ENCODE measurements around the gene HIPK4. TPM values are rescaled to one million over a fixed set of nuclear protein-coding genes. Genes with fewer than 3 reads are reported as not detected.
"Not testable (repeated sequence)": the region's sequence is repeated elsewhere in the genome, so short reads cannot be mapped to it uniquely, and the experiment has no call there.

HIPK4 gene
- total RNA-seq, 1 donor from 2014 or later: not detected

GRCh38 chr19:40412866-40413265 is 22.9 kb upstream of the HIPK4 start:
- DNase-seq (ENCODE audit: low spot score): no peak
- Mint-ChIP-seq H3K9me3 (no peaks in the 10 kb centered on the region), H3K27ac (no peak overlapping the region), H3K4me3 (no peak overlapping the region), H3K4me1 (ENCODE audit: low read depth) (peaks cover 14% of the 10 kb centered on the region), H3K27me3 (ENCODE audit: insufficient read depth) (peaks cover 3% of the 10 kb centered on the region), H3K36me3 (ENCODE audit: low read depth) (no peaks in the 10 kb centered on the region)
- intact Hi-C loops (cut with micrococcal nuclease): no loop called here

- H3K4me1 Mint-ChIP-seq (ENCODE audit: low read depth): peaks cover 11% of the 10 kb centered on the region
- peaks cover 3% of the 10 kb centered on the region for H3K27me3 Mint-ChIP-seq (ENCODE audit: insufficient read depth)
- no peak overlapping the region for H3K4me3 Mint-ChIP-seq
- no peaks in the 10 kb centered on the region for H3K9me3 Mint-ChIP-seq
- no peak for DNase-seq (ENCODE audit: low spot score)
- intact Hi-C loops (cut with micrococcal nuclease): no loop called here
- H3K36me3 Mint-ChIP-seq (ENCODE audit: low read depth): no peaks in the 10 kb centered on the region
- H3K27ac Mint-ChIP-seq: no peak overlapping the region
Observed at GRCh38 chr19:40411958-40412499, 22.0 kb upstream of the HIPK4 start.

DNA sequence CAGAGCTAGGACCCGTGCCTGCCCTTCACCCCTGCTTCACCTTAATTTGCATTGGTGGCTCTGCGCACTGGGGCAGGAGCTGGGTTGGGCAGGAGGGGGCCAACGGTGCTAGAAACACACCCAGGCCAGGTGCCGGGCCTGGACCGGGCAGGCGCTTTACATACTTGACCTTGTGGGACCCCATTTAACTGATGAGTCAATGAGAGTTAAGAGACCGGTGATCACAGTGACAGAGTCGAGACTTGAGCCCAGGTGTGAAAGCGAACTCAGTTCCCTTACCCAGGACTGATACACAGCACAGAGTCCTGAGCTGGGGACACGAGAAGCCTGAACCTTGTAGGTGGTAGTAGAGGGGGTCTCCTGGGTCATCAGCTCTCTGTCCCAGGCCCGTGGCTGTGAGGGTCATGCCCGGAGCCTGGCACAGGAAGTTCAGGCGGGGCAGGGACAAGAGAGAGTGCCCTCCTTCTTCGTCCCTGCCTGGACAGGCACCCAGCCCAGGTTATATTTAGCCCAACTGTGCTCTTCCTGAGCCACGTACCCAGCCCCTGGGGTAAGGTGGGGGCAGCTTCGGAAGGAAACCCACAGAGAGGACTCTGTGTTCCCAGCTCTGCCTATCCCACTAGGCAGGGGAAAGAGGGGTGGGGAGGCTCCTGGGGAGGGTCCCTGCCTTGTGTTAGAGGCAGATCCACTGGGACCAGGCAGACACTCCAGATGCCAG is 21.3 kb upstream of the HIPK4 start:
- intact Hi-C loops (cut with micrococcal nuclease): no loop called here
- H3K27me3 Mint-ChIP-seq (ENCODE audit: insufficient read depth): peaks cover 3% of the 10 kb centered on the region
- no peaks in the 10 kb centered on the region for H3K9me3 Mint-ChIP-seq
- no peaks in the 10 kb centered on the region for H3K36me3 Mint-ChIP-seq (ENCODE audit: low read depth)
- no peak for DNase-seq (ENCODE audit: low spot score)
- H3K4me1 Mint-ChIP-seq (ENCODE audit: low read depth): peaks cover 7% of the 10 kb centered on the region
- no peak overlapping the region for H3K27ac Mint-ChIP-seq
- no peak overlapping the region for H3K4me3 Mint-ChIP-seq

GRCh38 chr19:40410030-40410389 is 20.0 kb upstream of the HIPK4 start:
- Mint-ChIP-seq H3K9me3 (no peaks in the 10 kb centered on the region), H3K4me1 (ENCODE audit: low read depth) (no peaks in the 10 kb centered on the region), H3K4me3 (no peak overlapping the region), H3K36me3 (ENCODE audit: low read depth) (no peaks in the 10 kb centered on the region), H3K27me3 (ENCODE audit: insufficient read depth) (peaks cover 3% of the 10 kb centered on the region), H3K27ac (no peak overlapping the region)
- DNase-seq (ENCODE audit: low spot score): no peak
- intact Hi-C loops (cut with micrococcal nuclease): no loop called here

- H3K4me1 Mint-ChIP-seq (ENCODE audit: low read depth); H3K27ac Mint-ChIP-seq; H3K9me3 Mint-ChIP-seq; DNase-seq (ENCODE audit: low spot score); H3K27me3 Mint-ChIP-seq (ENCODE audit: insufficient read depth); H3K4me3 Mint-ChIP-seq; H3K36me3 Mint-ChIP-seq (ENCODE audit: low read depth); intact Hi-C loops (cut with micrococcal nuclease): not testable (repeated sequence)
Observed at GRCh38 chr19:40408598-40408925, 18.6 kb upstream of the HIPK4 start.

GRCh38 chr19:40407714-40408597 is 18.0 kb upstream of the HIPK4 start:
- Mint-ChIP-seq H3K4me3 (no peak overlapping the region), H3K9me3 (no peaks in the 10 kb centered on the region), H3K27ac (no peak overlapping the region), H3K27me3 (ENCODE audit: insufficient read depth) (no peaks in the 10 kb centered on the region), H3K36me3 (ENCODE audit: low read depth) (no peaks in the 10 kb centered on the region), H3K4me1 (ENCODE audit: low read depth) (peaks cover 10% of the 10 kb centered on the region)
- intact Hi-C loops (cut with micrococcal nuclease): no loop called here
- no peak for DNase-seq (ENCODE audit: low spot score)

- Mint-ChIP-seq H3K27me3 (ENCODE audit: insufficient read depth) (peaks cover 7% of the 10 kb centered on the region), H3K27ac (peak overlapping the region; percentile 72), H3K4me3 (peak overlapping the region; percentile 83), H3K9me3 (no peaks in the 10 kb centered on the region), H3K4me1 (ENCODE audit: low read depth) (peaks cover 21% of the 10 kb centered on the region), H3K36me3 (ENCODE audit: low read depth) (no peaks in the 10 kb centered on the region)
- intact Hi-C loops (cut with micrococcal nuclease): loop anchor here (1.0 to 5.0 kb wide), 5 partner anchors 18 to 347 kb away; partner anchors contain the start of genes ACTMAP, AKT2, C19orf47 and PLD3
- peak; percentile 80 for DNase-seq (ENCODE audit: low spot score)
Observed at GRCh38 chr19:40403262-40403984, 13.4 kb upstream of the HIPK4 start.

DNA sequence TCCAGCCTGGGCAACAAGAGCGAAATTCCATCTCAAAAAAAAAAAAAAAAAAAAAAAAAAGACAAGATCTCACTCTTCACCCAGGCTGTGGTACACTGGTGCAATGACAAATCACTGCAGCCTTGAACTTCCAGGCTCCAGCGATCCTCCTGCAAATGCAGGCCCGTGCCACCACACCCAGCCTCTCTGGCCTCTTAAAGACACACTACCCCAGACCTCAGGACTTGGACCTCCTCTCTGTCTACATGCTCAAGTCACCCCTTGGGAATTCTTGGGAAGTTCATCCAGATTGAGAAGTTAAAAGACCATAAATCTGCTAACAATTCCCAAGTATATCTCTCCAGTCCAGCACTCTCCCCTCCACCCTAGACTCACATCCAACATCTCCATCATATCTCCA is 10.6 kb upstream of the HIPK4 start:
- Mint-ChIP-seq H3K27me3 (ENCODE audit: insufficient read depth) (peaks cover 7% of the 10 kb centered on the region), H3K4me1 (ENCODE audit: low read depth) (peaks cover 21% of the 10 kb centered on the region)
- intact Hi-C loops (cut with micrococcal nuclease): loop anchor here (5.0 kb wide), 2 partner anchors 93 to 113 kb away; partner anchors contain the start of gene AKT2

DNA sequence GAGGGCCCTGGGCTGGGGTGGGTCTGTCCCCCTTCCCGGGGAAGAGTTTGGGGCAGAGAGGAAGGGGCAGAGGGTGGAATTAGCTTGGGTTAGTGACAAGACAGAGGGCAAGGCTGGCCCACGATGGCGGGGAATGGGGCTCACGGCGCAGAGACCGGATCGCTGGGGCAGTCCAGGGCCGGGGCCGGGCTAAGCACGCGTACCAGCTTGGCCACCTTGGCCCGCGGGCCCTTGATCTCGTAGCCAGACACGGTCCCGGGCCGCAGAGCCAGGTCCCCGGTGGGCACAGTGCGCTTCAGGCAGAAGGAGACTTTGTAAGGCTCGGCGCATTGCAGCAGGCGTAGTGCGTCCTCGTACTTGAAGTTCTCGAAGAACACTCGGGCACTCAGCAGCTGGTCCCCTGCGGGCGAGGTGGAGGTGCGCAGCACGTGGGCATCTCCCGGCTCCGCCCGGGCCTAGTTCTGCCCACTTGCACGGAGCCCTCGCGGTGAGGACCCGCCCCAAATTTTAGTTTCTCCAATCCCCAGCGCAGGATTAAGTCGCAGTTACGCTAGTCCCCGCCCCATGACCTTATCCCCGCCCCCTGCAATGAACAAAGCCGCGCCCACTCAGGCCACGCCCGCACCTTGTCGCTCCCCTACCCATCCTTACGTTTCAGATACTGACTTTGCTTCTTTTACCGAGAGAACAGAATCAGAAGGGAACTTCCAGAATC is 8.6 kb upstream of the HIPK4 start:
- peak; percentile 47 for DNase-seq (ENCODE audit: low spot score)
- peaks cover 7% of the 10 kb centered on the region for H3K27me3 Mint-ChIP-seq (ENCODE audit: insufficient read depth)
- no peaks in the 10 kb centered on the region for H3K36me3 Mint-ChIP-seq (ENCODE audit: low read depth)
- H3K9me3 Mint-ChIP-seq: no peaks in the 10 kb centered on the region
- H3K27ac Mint-ChIP-seq: no peak overlapping the region
- peaks cover 18% of the 10 kb centered on the region for H3K4me1 Mint-ChIP-seq (ENCODE audit: low read depth)
- intact Hi-C loops (cut with micrococcal nuclease): no loop called here
- H3K4me3 Mint-ChIP-seq: no peak overlapping the region

More for the DNA sequence above, 10.6 kb upstream of the HIPK4 start:
- H3K36me3 Mint-ChIP-seq (ENCODE audit: low read depth): no peaks in the 10 kb centered on the region
- no peak for DNase-seq (ENCODE audit: low spot score)
- H3K4me3 Mint-ChIP-seq: no peak overlapping the region
- no peak overlapping the region for H3K27ac Mint-ChIP-seq
- no peaks in the 10 kb centered on the region for H3K9me3 Mint-ChIP-seq

- Mint-ChIP-seq H3K27ac (no peak overlapping the region), H3K4me3 (no peak overlapping the region), H3K27me3 (ENCODE audit: insufficient read depth) (peaks cover 7% of the 10 kb centered on the region), H3K36me3 (ENCODE audit: low read depth) (no peaks in the 10 kb centered on the region), H3K9me3 (no peaks in the 10 kb centered on the region), H3K4me1 (ENCODE audit: low read depth) (peaks cover 10% of the 10 kb centered on the region)
- intact Hi-C loops (cut with micrococcal nuclease): no loop called here
- DNase-seq (ENCODE audit: low spot score): no peak
Observed at GRCh38 chr19:40397568-40397906, 7.6 kb upstream of the HIPK4 start.

GRCh38 chr19:40396886-40397567 is 7.0 kb upstream of the HIPK4 start:
- H3K4me3 Mint-ChIP-seq: no peak overlapping the region
- intact Hi-C loops (cut with micrococcal nuclease): no loop called here
- H3K9me3 Mint-ChIP-seq: no peaks in the 10 kb centered on the region
- peaks cover 7% of the 10 kb centered on the region for H3K27me3 Mint-ChIP-seq (ENCODE audit: insufficient read depth)
- H3K36me3 Mint-ChIP-seq (ENCODE audit: low read depth): no peaks in the 10 kb centered on the region
- DNase-seq (ENCODE audit: low spot score): no peak
- peaks cover 10% of the 10 kb centered on the region for H3K4me1 Mint-ChIP-seq (ENCODE audit: low read depth)
- H3K27ac Mint-ChIP-seq: no peak overlapping the region

DNA sequence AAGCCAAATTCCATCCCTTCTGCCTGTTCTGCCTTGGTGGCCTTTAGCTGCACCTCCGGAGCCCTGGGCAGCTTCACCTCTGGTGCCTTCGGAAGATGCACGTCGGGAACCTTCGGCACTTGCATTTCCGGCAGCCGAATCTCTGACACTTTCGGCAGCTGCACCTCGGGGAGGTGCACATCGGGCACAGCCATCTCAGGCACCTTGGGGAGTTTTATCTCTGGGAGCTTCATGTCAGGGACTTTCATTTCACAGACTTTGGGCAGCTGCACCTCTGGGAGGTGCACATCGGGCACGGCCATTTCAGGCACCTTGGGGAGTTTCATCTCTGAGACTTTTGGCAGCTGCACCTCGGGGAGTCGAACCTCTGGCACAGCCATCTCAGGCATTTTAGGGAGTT is 6.0 kb upstream of the HIPK4 start:
- Mint-ChIP-seq H3K27me3 (ENCODE audit: insufficient read depth) (peaks cover under 1% of the 10 kb centered on the region), H3K9me3 (no peaks in the 10 kb centered on the region), H3K36me3 (ENCODE audit: low read depth) (no peaks in the 10 kb centered on the region), H3K27ac (no peak overlapping the region), H3K4me3 (no peak overlapping the region), H3K4me1 (ENCODE audit: low read depth) (peaks cover 10% of the 10 kb centered on the region)
- no peak for DNase-seq (ENCODE audit: low spot score)
- intact Hi-C loops (cut with micrococcal nuclease): no loop called here
